22Rv1 (cell line): ENCODE data around the gene PCBP1.

Source experiments
- CTCF ChIP-seq: fragments of 450-650 bp; IDR thresholded peaks from 2 replicates; pipeline ENCODE4 v1.5.1; 2017; ENCODE audit warnings: mild to moderate bottlenecking
- ZFX ChIP-seq: fragments of 450-650 bp; IDR thresholded peaks from 2 replicates; pipeline ENCODE4 v1.6.1; 2017; ENCODE audit warnings: antibody characterized with exemption, borderline replicate concordance

- TF ChIP-seq CTCF: no peak
- TF ChIP-seq ZFX: no peak
These were observed 4.1 kb downstream of the PCBP1 start for GRCh38 chr2:70091364-70091763.
